PFSK-1 (cell line): ENCODE data around the gene CACNB2.

Source experiments
- FOXP2 ChIP-seq: optimal IDR thresholded peaks from 2 replicates; pipeline ENCODE3; 2011; ENCODE audit warnings: borderline replicate concordance, control low read depth, inconsistent platforms; ENCODE audit not compliant: insufficient read depth; ENCODE audit errors: extremely low read length, extremely low read depth
- POLR2AphosphoS5 ChIP-seq: IDR thresholded peaks from 2 replicates; pipeline ENCODE4 v1.6.1; 2012; ENCODE audit warnings: low read depth, mild to moderate bottlenecking, control low read depth, low read length, moderate library complexity
- SIN3A ChIP-seq: IDR thresholded peaks from 2 replicates; pipeline ENCODE4 v1.6.1; 2012; ENCODE audit warnings: mild to moderate bottlenecking, low read length, moderate library complexity, borderline replicate concordance; ENCODE audit not compliant: insufficient read depth
- TAF1 ChIP-seq: IDR thresholded peaks from 2 replicates; pipeline ENCODE4 v1.6.1; 2012; ENCODE audit warnings: low read length, control low read depth, borderline replicate concordance; ENCODE audit not compliant: insufficient read depth
- TF ChIP-seq, protein P1 (sequence below), 2 experiments: IDR thresholded peaks; 2 replicates each; pipeline versions ENCODE4 v1.6.1 to v1.8.0; 2011 to 2012; ENCODE audit warnings: low read depth in 2 of 2, low read length in 2 of 2, control low read depth in 1 of 2, inconsistent platforms in 1 of 2, mild to moderate bottlenecking in 1 of 2, moderate library complexity in 1 of 2; ENCODE audit not compliant: insufficient read depth in 1 of 2

GRCh38 chr10:18261063-18261610 lies 120.9 kb downstream of the CACNB2 start:
- no peak for TF ChIP-seq POLR2AphosphoS5
- TF ChIP-seq SIN3A, result no peak
- TF ChIP-seq, protein P1, sequence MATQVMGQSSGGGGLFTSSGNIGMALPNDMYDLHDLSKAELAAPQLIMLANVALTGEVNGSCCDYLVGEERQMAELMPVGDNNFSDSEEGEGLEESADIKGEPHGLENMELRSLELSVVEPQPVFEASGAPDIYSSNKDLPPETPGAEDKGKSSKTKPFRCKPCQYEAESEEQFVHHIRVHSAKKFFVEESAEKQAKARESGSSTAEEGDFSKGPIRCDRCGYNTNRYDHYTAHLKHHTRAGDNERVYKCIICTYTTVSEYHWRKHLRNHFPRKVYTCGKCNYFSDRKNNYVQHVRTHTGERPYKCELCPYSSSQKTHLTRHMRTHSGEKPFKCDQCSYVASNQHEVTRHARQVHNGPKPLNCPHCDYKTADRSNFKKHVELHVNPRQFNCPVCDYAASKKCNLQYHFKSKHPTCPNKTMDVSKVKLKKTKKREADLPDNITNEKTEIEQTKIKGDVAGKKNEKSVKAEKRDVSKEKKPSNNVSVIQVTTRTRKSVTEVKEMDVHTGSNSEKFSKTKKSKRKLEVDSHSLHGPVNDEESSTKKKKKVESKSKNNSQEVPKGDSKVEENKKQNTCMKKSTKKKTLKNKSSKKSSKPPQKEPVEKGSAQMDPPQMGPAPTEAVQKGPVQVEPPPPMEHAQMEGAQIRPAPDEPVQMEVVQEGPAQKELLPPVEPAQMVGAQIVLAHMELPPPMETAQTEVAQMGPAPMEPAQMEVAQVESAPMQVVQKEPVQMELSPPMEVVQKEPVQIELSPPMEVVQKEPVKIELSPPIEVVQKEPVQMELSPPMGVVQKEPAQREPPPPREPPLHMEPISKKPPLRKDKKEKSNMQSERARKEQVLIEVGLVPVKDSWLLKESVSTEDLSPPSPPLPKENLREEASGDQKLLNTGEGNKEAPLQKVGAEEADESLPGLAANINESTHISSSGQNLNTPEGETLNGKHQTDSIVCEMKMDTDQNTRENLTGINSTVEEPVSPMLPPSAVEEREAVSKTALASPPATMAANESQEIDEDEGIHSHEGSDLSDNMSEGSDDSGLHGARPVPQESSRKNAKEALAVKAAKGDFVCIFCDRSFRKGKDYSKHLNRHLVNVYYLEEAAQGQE (IDR thresholded peaks at IDR 0.05; ENCODE audit: insufficient read depth in 1 of 2, low read depth in 2 of 2, low read length in 2 of 2), result no peak
- TF ChIP-seq TAF1, result no peak
- no peak for TF ChIP-seq FOXP2
